Neural cell (in vitro differentiated cells): Measurements from ENCODE around the gene IGLL5.
"Not testable (repeated sequence)": the region's sequence is repeated elsewhere in the genome, so short reads cannot be mapped to it uniquely, and the experiment has no call there.

Experiments
- MXI1 ChIP-seq: fragments of 450-650 bp; conservative IDR thresholded peaks from 2 replicates; pipeline ENCODE4 v1.6.1; 2014; ENCODE audit warnings: antibody characterized with exemption, mild to moderate bottlenecking; ENCODE audit not compliant: poor library complexity, severe bottlenecking
- TAF1 ChIP-seq: IDR thresholded peaks from 2 replicates; pipeline ENCODE4 v1.6.1; 2012; ENCODE audit warnings: low read depth
- TF ChIP-seq, protein P1 (sequence below): IDR thresholded peaks from 2 replicates; pipeline ENCODE4 v1.6.1; 2012; ENCODE audit warnings: borderline replicate concordance
- TF ChIP-seq, protein P2 (sequence below): fragments of 450-650 bp; IDR thresholded peaks from 2 replicates; pipeline ENCODE4 v1.5.1; 2014; ENCODE audit warnings: antibody characterized with exemption, mild to moderate bottlenecking, moderate library complexity; ENCODE audit not compliant: poor library complexity, severe bottlenecking

GRCh38 chr22:22922092-22922953 lies 34.7 kb downstream of the IGLL5 start:
- TF ChIP-seq, protein P1, sequence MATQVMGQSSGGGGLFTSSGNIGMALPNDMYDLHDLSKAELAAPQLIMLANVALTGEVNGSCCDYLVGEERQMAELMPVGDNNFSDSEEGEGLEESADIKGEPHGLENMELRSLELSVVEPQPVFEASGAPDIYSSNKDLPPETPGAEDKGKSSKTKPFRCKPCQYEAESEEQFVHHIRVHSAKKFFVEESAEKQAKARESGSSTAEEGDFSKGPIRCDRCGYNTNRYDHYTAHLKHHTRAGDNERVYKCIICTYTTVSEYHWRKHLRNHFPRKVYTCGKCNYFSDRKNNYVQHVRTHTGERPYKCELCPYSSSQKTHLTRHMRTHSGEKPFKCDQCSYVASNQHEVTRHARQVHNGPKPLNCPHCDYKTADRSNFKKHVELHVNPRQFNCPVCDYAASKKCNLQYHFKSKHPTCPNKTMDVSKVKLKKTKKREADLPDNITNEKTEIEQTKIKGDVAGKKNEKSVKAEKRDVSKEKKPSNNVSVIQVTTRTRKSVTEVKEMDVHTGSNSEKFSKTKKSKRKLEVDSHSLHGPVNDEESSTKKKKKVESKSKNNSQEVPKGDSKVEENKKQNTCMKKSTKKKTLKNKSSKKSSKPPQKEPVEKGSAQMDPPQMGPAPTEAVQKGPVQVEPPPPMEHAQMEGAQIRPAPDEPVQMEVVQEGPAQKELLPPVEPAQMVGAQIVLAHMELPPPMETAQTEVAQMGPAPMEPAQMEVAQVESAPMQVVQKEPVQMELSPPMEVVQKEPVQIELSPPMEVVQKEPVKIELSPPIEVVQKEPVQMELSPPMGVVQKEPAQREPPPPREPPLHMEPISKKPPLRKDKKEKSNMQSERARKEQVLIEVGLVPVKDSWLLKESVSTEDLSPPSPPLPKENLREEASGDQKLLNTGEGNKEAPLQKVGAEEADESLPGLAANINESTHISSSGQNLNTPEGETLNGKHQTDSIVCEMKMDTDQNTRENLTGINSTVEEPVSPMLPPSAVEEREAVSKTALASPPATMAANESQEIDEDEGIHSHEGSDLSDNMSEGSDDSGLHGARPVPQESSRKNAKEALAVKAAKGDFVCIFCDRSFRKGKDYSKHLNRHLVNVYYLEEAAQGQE = not testable (repeated sequence)
- TF ChIP-seq, protein P2, sequence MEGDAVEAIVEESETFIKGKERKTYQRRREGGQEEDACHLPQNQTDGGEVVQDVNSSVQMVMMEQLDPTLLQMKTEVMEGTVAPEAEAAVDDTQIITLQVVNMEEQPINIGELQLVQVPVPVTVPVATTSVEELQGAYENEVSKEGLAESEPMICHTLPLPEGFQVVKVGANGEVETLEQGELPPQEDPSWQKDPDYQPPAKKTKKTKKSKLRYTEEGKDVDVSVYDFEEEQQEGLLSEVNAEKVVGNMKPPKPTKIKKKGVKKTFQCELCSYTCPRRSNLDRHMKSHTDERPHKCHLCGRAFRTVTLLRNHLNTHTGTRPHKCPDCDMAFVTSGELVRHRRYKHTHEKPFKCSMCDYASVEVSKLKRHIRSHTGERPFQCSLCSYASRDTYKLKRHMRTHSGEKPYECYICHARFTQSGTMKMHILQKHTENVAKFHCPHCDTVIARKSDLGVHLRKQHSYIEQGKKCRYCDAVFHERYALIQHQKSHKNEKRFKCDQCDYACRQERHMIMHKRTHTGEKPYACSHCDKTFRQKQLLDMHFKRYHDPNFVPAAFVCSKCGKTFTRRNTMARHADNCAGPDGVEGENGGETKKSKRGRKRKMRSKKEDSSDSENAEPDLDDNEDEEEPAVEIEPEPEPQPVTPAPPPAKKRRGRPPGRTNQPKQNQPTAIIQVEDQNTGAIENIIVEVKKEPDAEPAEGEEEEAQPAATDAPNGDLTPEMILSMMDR = not testable (repeated sequence)
- not testable (repeated sequence) for TF ChIP-seq MXI1, TAF1
